Measurements from ENCODE around the gene SCAPER. TPM values are rescaled to one million over a fixed set of nuclear protein-coding genes. Genes with fewer than 3 reads are reported as not detected.

Gene SCAPER
- total and polyA plus RNA-seq, 2 donors (not counting 1 experiment from before 2014, with no cell fraction given) = 8.3 to 61.6 TPM

DNA sequence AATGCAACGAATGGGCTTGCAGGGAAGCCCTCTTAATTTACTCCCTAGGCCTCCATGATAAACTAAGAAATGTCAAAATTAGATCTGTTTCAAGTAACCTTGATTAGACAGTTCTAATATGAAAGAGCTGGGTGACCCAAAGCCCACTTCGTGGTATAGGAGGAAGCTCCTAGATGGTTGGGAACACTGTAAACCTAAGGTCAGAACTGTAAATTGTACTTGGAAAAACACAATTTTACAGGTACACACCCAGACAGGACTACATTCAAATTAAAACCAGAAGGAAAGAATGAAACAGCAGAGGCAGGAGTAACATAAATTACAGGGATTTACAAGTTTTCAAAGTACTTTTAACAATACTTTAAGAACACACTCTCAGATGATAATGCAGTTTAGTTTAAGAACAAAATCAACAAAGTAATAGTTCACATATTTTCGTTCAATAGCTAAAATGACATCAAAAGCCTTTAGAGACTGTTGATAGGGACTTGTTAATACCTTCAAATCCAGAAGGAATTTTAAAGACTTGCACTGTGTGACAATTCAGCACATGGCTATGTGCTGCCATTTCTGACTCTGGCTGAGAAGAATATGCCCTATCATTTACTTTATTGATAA lies 550.2 kb downstream of the SCAPER start:
- no peaks in the 10 kb centered on the region for H3K79me2 ChIP-seq (ENCODE audit: control insufficient read depth, insufficient read depth, low read length)
- H4K20me1 ChIP-seq (ENCODE audit: control insufficient read depth, insufficient read depth, low read length, poor library complexity, severe bottlenecking) = no peaks in the 10 kb centered on the region
- ATAC-seq (ENCODE audit: low read depth) = no peak
- H3K4me2 ChIP-seq (replicated peaks; ENCODE audit: low read depth, low read length, poor library complexity, severe bottlenecking) = no peak overlapping the region
- H3K4me1 ChIP-seq (ENCODE audit: control insufficient read depth in 2 of 2, insufficient read depth in 2 of 2, low read length in 2 of 2) = no peaks in the 10 kb centered on the region
- ChIA-PET POLR2A (no interaction called here), CTCF (interaction anchor here (0.6 kb wide), 1 partner anchor 11 kb away, joined by 3 read pairs; no protein-coding TSS in a partner anchor)
- Mint-ChIP-seq H3K27me3 (no peaks in the 10 kb centered on the region), H3K27ac (no peak overlapping the region), H3K9me3 (ENCODE audit: insufficient read depth) (no peaks in the 10 kb centered on the region), H3K4me1 (no peaks in the 10 kb centered on the region), H3K4me3 (no peak overlapping the region)
- TF ChIP-seq, protein P1, sequence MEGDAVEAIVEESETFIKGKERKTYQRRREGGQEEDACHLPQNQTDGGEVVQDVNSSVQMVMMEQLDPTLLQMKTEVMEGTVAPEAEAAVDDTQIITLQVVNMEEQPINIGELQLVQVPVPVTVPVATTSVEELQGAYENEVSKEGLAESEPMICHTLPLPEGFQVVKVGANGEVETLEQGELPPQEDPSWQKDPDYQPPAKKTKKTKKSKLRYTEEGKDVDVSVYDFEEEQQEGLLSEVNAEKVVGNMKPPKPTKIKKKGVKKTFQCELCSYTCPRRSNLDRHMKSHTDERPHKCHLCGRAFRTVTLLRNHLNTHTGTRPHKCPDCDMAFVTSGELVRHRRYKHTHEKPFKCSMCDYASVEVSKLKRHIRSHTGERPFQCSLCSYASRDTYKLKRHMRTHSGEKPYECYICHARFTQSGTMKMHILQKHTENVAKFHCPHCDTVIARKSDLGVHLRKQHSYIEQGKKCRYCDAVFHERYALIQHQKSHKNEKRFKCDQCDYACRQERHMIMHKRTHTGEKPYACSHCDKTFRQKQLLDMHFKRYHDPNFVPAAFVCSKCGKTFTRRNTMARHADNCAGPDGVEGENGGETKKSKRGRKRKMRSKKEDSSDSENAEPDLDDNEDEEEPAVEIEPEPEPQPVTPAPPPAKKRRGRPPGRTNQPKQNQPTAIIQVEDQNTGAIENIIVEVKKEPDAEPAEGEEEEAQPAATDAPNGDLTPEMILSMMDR (IDR thresholded peaks at IDR 0.05) = no peak
- no peak for TF ChIP-seq EZH2 (IDR thresholded peaks at IDR 0.05; ENCODE audit: borderline replicate concordance, insufficient read depth, low read depth, low read length, poor library complexity, severe bottlenecking)
- H3K9me3 ChIP-seq (ENCODE audit: control extremely low read depth in 1 of 3, control insufficient read depth in 2 of 3, insufficient read depth in 1 of 3, low read length in 2 of 3) = no peaks in the 10 kb centered on the region
- intact Hi-C loops (cut with micrococcal nuclease) = no loop called here
- WGBS (ENCODE audit: insufficient coverage) = 83% methylated on average over 1 of the region's 3 CpGs
- DNase-seq = no peak
- no peaks in the 10 kb centered on the region for H3K27me3 ChIP-seq (replicated peaks in 1 of 4; ENCODE audit: control extremely low read depth in 1 of 4, control insufficient read depth in 3 of 4, insufficient read depth in 4 of 4, low read length in 3 of 4)
- H3K9ac ChIP-seq (ENCODE audit: low read length) = no peak overlapping the region
- H2AFZ ChIP-seq (ENCODE audit: insufficient read depth, low read depth, low read length, poor library complexity, severe bottlenecking) = no peak overlapping the region
- no peaks in the 10 kb centered on the region for H3K36me3 ChIP-seq (replicated peaks in 1 of 2; ENCODE audit: control extremely low read depth in 1 of 2, control insufficient read depth in 1 of 2, extremely low read depth in 1 of 2, insufficient read depth in 2 of 2, low read length in 1 of 2)
- H3K4me3 ChIP-seq (ENCODE audit: control extremely low read depth in 1 of 5, extremely low read depth in 1 of 5, insufficient read depth in 1 of 5, low read depth in 2 of 5, low read length in 4 of 5) = no peak overlapping the region
- H3K27ac ChIP-seq (ENCODE audit: low read length in 2 of 2) = no peak overlapping the region

DNA sequence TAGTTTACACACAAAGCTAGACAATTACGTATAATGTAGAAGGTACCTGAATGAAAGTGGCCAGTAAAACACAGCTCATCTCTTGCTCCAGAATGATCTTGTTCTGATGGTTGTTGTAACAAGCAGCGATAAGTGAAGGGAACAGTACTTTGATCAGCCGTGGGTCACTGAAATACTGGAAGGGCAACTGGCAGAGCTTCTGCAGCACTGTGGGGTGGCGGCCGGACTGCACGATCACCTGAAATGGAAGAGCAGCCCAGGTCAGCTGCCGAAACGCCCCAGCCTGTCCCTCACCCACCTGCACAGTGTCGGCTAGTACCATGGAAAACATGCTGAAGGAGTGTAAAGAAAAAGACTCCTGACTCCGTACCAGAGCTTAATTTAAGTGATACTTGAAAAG lies 551.2 kb downstream of the SCAPER start:
- no peak overlapping the region for H3K4me3 Mint-ChIP-seq
- Histone ChIP-seq H4K20me1 (ENCODE audit: control insufficient read depth, insufficient read depth, low read length, poor library complexity, severe bottlenecking) (no peaks in the 10 kb centered on the region), H3K4me2 (replicated peaks; ENCODE audit: low read depth, low read length, poor library complexity, severe bottlenecking) (no peak overlapping the region), H3K4me1 (ENCODE audit: control insufficient read depth in 2 of 2, insufficient read depth in 2 of 2, low read length in 2 of 2) (no peaks in the 10 kb centered on the region), H3K4me3 (ENCODE audit: control extremely low read depth in 1 of 5, extremely low read depth in 1 of 5, insufficient read depth in 1 of 5, low read depth in 2 of 5, low read length in 4 of 5) (no peak overlapping the region), H3K27me3 (replicated peaks in 1 of 4; ENCODE audit: control extremely low read depth in 1 of 4, control insufficient read depth in 3 of 4, insufficient read depth in 4 of 4, low read length in 3 of 4) (peaks cover 0 to 1% (median under 1%) of the 10 kb centered on the region in 4 experiments), H2AFZ (ENCODE audit: insufficient read depth, low read depth, low read length, poor library complexity, severe bottlenecking) (no peak overlapping the region), H3K9me3 (ENCODE audit: control extremely low read depth in 1 of 3, control insufficient read depth in 2 of 3, insufficient read depth in 1 of 3, low read length in 2 of 3) (no peaks in the 10 kb centered on the region), H3K36me3 (replicated peaks in 1 of 2; ENCODE audit: control extremely low read depth in 1 of 2, control insufficient read depth in 1 of 2, extremely low read depth in 1 of 2, insufficient read depth in 2 of 2, low read length in 1 of 2) (no peaks in the 10 kb centered on the region), H3K79me2 (ENCODE audit: control insufficient read depth, insufficient read depth, low read length) (no peaks in the 10 kb centered on the region), H3K27ac (ENCODE audit: low read length in 2 of 2) (no peak overlapping the region), H3K9ac (ENCODE audit: low read length) (no peak overlapping the region)
- DNase-seq (no peak), ATAC-seq (ENCODE audit: low read depth) (no peak)
- peaks cover 4% of the 10 kb centered on the region for H3K27me3 Mint-ChIP-seq
- intact Hi-C loops (cut with micrococcal nuclease) = no loop called here
- no peaks in the 10 kb centered on the region for H3K9me3 Mint-ChIP-seq (ENCODE audit: insufficient read depth)
- ChIA-PET POLR2A (no interaction called here), CTCF (no interaction called here)
- TF ChIP-seq, protein P1 (IDR thresholded peaks at IDR 0.05) = no peak
- no peak for TF ChIP-seq EZH2 (IDR thresholded peaks at IDR 0.05; ENCODE audit: borderline replicate concordance, insufficient read depth, low read depth, low read length, poor library complexity, severe bottlenecking)
- no peaks in the 10 kb centered on the region for H3K4me1 Mint-ChIP-seq
- 87% methylated on average over 3 of the region's 10 CpGs for WGBS (ENCODE audit: insufficient coverage)
- no peak overlapping the region for H3K27ac Mint-ChIP-seq
